Mucosa of gallbladder (tissue), 1 donor: ENCODE data around the gene FAM237A. TPM values are rescaled to one million over a fixed set of nuclear protein-coding genes. Genes with fewer than 3 reads are reported as not detected.
A peak's percentile ranks its signal among the peaks of the same experiment; 100 is the strongest.

Experiments used
- DNase-seq: peaks from one replicate; pipeline ENCODE4 v3.0.0-alpha.2; 2020; ENCODE audit warnings: low spot score
- total RNA-seq: library from RNA; stranded (reverse); gene quantifications from one replicate; pipeline ENCODE4 v1.2.1, GENCODE V29; 2021
- donor health status: DM: no; HTN: no; CAD: no.

The FAM237A gene
- total RNA-seq, 1 donor from 2014 or later, result not detected

DNA sequence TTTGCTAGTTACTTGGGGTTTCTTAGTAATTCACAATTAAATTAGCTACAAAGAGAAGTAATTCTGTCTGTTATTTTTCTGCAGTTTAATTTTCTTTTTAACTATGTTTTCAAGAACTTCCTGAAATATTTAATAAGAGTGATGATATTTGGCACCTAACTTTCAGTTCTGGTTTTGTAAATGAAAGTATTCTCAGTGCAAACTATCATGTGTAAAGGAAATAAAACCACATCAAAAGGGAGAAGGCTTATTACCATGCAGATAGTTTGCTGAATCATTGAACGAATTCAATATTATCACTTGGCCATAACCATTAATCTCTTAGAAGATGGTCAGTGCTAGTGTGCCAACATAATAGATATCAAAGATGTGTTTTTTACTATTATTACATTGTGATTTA is 46.7 kb downstream of the FAM237A start:
- DNase-seq, result no peak

DNA sequence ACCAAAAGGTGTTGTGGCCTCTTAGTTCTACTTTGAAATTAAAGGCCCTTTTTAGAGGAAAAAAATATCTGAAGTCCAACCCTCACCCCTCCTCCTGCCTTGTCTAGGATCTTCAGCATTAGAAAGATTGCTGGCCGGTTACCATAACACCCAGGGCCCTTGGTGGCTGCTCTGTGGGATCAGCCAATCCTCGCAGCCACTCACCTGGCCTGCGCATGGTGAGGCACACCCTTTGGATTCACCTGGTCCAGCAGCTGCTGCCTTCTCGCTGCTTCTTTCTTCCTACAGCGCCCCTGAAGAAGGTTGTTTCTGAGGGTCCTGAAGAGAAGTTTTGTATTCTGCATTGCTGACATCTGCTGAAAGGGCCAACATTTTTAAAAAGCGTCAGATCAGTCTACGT is 50.7 kb downstream of the FAM237A start:
- DNase-seq, result no peak

DNA sequence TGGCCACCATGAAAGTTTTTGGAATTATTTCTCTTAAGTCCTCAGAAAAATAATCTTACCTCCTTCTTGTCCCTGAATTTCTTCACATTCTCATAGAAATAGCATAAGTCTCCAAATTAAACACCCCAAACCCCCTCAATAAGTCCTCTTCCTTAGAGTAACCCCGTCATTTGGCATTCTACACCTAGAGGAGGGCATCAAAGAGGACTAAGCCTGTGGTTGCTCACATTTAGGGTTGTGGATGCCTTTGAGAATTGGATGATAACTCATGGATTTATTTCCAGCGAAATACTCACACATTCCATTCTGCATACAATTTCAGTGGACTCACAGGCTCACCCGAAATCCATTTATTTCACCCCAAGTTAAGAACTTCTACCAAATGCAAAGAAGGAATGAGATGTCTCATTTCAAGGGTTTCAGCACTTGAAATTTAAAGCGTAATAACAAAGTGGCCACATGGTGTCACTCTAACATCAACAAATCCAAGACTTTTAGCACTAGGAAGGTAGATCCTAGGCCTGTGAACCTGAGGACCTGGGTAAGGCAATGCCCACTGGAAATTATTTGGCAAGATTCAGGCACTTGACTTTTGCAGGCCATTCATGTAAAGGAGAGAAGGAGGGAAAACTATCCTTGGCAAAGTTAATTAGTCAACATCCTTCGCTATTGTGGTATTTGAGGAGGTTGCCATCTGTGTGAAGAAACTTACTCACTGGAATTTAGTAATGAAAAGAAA is 51.3 kb downstream of the FAM237A start:
- DNase-seq, result peak; percentile 20

DNA sequence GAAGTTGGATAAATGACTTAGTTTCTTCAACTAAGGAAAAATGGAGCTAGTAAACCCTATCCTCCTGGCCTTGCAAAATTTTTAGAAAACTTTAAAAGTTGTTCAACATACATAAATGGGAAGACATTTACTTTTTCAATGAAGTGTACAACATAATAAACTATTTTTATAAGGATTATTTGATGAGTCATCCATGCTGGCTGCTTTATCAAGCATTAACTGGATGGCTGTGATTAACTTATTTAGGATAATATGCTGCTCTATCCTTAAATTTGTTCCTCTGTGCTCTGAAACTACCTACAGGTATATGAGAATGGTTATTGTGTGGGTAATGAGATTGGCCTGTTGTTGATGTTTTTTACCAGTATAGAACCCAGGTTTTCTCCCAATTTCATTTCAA is 54.6 kb downstream of the FAM237A start:
- no peak for DNase-seq

DNA sequence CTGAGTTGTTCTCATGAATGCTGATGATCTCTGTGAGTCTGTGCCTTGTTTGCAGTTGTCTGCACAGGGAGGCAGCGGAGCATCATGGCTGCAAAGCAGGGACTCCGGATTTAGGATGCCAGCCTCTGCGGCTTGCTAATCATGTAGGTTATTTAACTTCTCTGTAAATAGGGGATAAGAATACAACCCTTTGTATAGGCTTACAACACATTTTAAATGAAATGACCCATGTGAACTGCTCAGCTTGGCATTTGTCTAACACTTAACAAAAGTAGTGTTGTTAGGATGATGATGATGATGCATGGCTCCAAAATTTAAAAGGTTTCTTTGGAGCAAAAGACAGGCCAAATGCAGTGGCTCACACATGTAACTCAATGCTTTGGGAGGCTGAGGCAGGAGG is 56.5 kb downstream of the FAM237A start:
- DNase-seq, result no peak

Other genes with a start within 250 kb of the FAM237A start
- 2.4 TPM for gene ADAM23, start 199.0 kb upstream of the FAM237A start, total RNA-seq
- gene DYTN, start 75.9 kb downstream of the FAM237A start, total RNA-seq, result not detected
- 2.4 TPM for gene MDH1B, start 122.8 kb downstream of the FAM237A start, total RNA-seq
- 16.9 TPM for gene FASTKD2, start 123.1 kb downstream of the FAM237A start, total RNA-seq